HepG2 (cell line): ENCODE results near the gene MAP3K2. TPM values are rescaled to one million over a fixed set of nuclear protein-coding genes. Genes with fewer than 3 reads are reported as not detected.

Experiments used
- DMAP1 ChIP-seq: IDR thresholded peaks from 2 replicates; pipeline ENCODE4 v1.6.1; 2016
- HMG20A ChIP-seq: IDR thresholded peaks from 2 replicates; pipeline ENCODE4 v1.6.1; 2016; ENCODE audit warnings: borderline replicate concordance
- UBTF ChIP-seq: sonication (generic); formaldehyde crosslinking; IDR thresholded peaks from 2 replicates; pipeline ENCODE4 v1.4.0; 2020; ENCODE audit warnings: mild to moderate bottlenecking, missing genetic modification reagents
- ZNF30 ChIP-seq: sonication (generic); formaldehyde crosslinking; IDR thresholded peaks from 2 replicates; pipeline ENCODE4 v1.5.0; 2020; ENCODE audit warnings: mild to moderate bottlenecking, missing genetic modification reagents
- ZNF646 ChIP-seq: sonication (generic); formaldehyde crosslinking; IDR thresholded peaks from 2 replicates; pipeline ENCODE4 v1.9.0; 2021; ENCODE audit warnings: mild to moderate bottlenecking, missing genetic modification reagents
- polyA plus RNA-seq, 8 experiments: library from polyadenylated mRNA; depleted of rRNA in 3 of 8; stranded (reverse) in 7 of 8; unstranded in 1 of 8; fragments of >200 nt; fragmentation: Illumina TruSeq in 4 of 8; extraction: Trizol in 4 of 8; gene quantifications; 2 replicates each; pipeline versions ENCODE4 v1.2.1 to v1.2.3, GENCODE V29; 2011 to 2016; ENCODE audit warnings: low read depth in 4 of 8, missing spikeins in 1 of 8, mixed read lengths in 1 of 8; ENCODE audit not compliant: insufficient read depth in 1 of 8
- total RNA-seq, 5 experiments: library from RNA; depleted of rRNA; stranded (reverse); fragments of >200 nt; fragmentation: Illumina TruSeq; extraction: Trizol; gene quantifications; 2 replicates each; pipeline ENCODE4 v1.2.3, GENCODE V29; 2016; ENCODE audit warnings: low read depth in 1 of 5
- TF ChIP-seq, protein P1 (sequence below): sonication (generic); formaldehyde crosslinking; IDR thresholded peaks from 2 replicates; pipeline ENCODE4 v1.5.0; 2020; ENCODE audit warnings: mild to moderate bottlenecking, missing genetic modification reagents
- TF ChIP-seq, protein P2 (sequence below): sonication (generic); formaldehyde crosslinking; IDR thresholded peaks from 2 replicates; pipeline ENCODE4 v1.5.1; 2020; ENCODE audit warnings: mild to moderate bottlenecking, missing genetic modification reagents, borderline replicate concordance

The MAP3K2 gene
- total and polyA plus RNA-seq, 2 of the 13 experiments (the other 11 are each of a cell fraction or from before 2014, with no cell fraction given): 12.2 to 37.2 TPM

- peak; percentile 92 for TF ChIP-seq ZNF646 (CRISPR knock-in tag)
- 0 out of 2 replicates have a peak, but pooled peaks have one; percentile 15 for TF ChIP-seq HMG20A (CRISPR knock-in tag)
- TF ChIP-seq, protein P1, sequence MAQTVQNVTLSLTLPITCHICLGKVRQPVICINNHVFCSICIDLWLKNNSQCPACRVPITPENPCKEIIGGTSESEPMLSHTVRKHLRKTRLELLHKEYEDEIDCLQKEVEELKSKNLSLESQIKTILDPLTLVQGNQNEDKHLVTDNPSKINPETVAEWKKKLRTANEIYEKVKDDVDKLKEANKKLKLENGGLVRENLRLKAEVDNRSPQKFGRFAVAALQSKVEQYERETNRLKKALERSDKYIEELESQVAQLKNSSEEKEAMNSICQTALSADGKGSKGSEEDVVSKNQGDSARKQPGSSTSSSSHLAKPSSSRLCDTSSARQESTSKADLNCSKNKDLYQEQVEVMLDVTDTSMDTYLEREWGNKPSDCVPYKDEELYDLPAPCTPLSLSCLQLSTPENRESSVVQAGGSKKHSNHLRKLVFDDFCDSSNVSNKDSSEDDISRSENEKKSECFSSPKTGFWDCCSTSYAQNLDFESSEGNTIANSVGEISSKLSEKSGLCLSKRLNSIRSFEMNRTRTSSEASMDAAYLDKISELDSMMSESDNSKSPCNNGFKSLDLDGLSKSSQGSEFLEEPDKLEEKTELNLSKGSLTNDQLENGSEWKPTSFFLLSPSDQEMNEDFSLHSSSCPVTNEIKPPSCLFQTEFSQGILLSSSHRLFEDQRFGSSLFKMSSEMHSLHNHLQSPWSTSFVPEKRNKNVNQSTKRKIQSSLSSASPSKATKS (CRISPR knock-in tag): no peak; the same call in 1 of the 2 replicates
- TF ChIP-seq ZNF30 (CRISPR knock-in tag): no peak
- no peak; the same call in none of the 2 replicates for TF ChIP-seq UBTF (CRISPR knock-in tag)
- no peak for TF ChIP-seq DMAP1 (CRISPR knock-in tag)
- TF ChIP-seq, protein P2, sequence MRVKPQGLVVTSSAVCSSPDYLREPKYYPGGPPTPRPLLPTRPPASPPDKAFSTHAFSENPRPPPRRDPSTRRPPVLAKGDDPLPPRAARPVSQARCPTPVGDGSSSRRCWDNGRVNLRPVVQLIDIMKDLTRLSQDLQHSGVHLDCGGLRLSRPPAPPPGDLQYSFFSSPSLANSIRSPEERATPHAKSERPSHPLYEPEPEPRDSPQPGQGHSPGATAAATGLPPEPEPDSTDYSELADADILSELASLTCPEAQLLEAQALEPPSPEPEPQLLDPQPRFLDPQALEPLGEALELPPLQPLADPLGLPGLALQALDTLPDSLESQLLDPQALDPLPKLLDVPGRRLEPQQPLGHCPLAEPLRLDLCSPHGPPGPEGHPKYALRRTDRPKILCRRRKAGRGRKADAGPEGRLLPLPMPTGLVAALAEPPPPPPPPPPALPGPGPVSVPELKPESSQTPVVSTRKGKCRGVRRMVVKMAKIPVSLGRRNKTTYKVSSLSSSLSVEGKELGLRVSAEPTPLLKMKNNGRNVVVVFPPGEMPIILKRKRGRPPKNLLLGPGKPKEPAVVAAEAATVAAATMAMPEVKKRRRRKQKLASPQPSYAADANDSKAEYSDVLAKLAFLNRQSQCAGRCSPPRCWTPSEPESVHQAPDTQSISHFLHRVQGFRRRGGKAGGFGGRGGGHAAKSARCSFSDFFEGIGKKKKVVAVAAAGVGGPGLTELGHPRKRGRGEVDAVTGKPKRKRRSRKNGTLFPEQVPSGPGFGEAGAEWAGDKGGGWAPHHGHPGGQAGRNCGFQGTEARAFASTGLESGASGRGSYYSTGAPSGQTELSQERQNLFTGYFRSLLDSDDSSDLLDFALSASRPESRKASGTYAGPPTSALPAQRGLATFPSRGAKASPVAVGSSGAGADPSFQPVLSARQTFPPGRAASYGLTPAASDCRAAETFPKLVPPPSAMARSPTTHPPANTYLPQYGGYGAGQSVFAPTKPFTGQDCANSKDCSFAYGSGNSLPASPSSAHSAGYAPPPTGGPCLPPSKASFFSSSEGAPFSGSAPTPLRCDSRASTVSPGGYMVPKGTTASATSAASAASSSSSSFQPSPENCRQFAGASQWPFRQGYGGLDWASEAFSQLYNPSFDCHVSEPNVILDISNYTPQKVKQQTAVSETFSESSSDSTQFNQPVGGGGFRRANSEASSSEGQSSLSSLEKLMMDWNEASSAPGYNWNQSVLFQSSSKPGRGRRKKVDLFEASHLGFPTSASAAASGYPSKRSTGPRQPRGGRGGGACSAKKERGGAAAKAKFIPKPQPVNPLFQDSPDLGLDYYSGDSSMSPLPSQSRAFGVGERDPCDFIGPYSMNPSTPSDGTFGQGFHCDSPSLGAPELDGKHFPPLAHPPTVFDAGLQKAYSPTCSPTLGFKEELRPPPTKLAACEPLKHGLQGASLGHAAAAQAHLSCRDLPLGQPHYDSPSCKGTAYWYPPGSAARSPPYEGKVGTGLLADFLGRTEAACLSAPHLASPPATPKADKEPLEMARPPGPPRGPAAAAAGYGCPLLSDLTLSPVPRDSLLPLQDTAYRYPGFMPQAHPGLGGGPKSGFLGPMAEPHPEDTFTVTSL (CRISPR knock-in tag): peak; percentile 51; the same call in 1 of the 2 replicates
Observed at GRCh38 chr2:127386764-127387654, 766 bp downstream of the MAP3K2 start (continued).
